H9 (cell line): Measurements from ENCODE around the gene GTF2H2. TPM values are rescaled to one million over a fixed set of nuclear protein-coding genes. Genes with fewer than 3 reads are reported as not detected.
A peak's percentile ranks its signal among the peaks of the same experiment; 100 is the strongest.
"Not testable (repeated sequence)": the region's sequence is repeated elsewhere in the genome, so short reads cannot be mapped to it uniquely, and the experiment has no call there.

Source experiments
- DNase-seq: peaks from one replicate; pipeline ENCODE4 v3.0.0-alpha.2; 2017
- H2AFZ ChIP-seq: one replicate; pipeline ENCODE4 v1.6.1; 2013; ENCODE audit warnings: mild to moderate bottlenecking, low read length, control low read depth, moderate library complexity
- H2AK5ac ChIP-seq: 2 replicates; pipeline ENCODE4 v1.6.1; 2013; ENCODE audit warnings: low read length, control low read depth, mixed read lengths; ENCODE audit not compliant: insufficient read length
- H2BK120ac ChIP-seq: one replicate; pipeline ENCODE4 v1.6.1; 2013; ENCODE audit warnings: low read depth, mild to moderate bottlenecking, low read length, control low read depth, inconsistent platforms; ENCODE audit not compliant: poor library complexity, severe bottlenecking
- H2BK12ac ChIP-seq: 2 replicates; pipeline ENCODE4 v1.6.1; 2013; ENCODE audit warnings: low read length, control low read depth, mixed read lengths, low read depth; ENCODE audit not compliant: insufficient read length
- H2BK15ac ChIP-seq: 2 replicates; pipeline ENCODE4 v1.6.1; 2013; ENCODE audit warnings: low read depth, low read length, control low read depth
- H2BK20ac ChIP-seq: one replicate; pipeline ENCODE4 v1.6.1; 2013; ENCODE audit warnings: low read depth, mild to moderate bottlenecking, low read length, control low read depth, inconsistent platforms; ENCODE audit not compliant: poor library complexity, severe bottlenecking
- H2BK5ac ChIP-seq: 2 replicates; pipeline ENCODE4 v1.6.1; 2013; ENCODE audit warnings: low read length, control low read depth, mixed read lengths; ENCODE audit not compliant: insufficient read length
- H3K14ac ChIP-seq: 2 replicates; pipeline ENCODE4 v1.6.1; 2013; ENCODE audit warnings: low read length, control low read depth; ENCODE audit not compliant: insufficient read depth
- H3K18ac ChIP-seq: 2 replicates; pipeline ENCODE4 v1.6.1; 2013; ENCODE audit warnings: low read depth, mild to moderate bottlenecking, mixed read lengths, low read length, control low read depth; ENCODE audit not compliant: insufficient read length
- H3K23ac ChIP-seq: 2 replicates; pipeline ENCODE4 v1.6.1; 2013; ENCODE audit warnings: low read length, control low read depth, mixed read lengths, low read depth; ENCODE audit not compliant: insufficient read length
- H3K23me2 ChIP-seq: 2 replicates; pipeline ENCODE4 v1.6.1; 2013; ENCODE audit warnings: low read depth, mild to moderate bottlenecking, mixed read lengths, low read length, control low read depth; ENCODE audit not compliant: insufficient read length, poor library complexity, severe bottlenecking
- H3K27ac ChIP-seq: 2 replicates; pipeline ENCODE4 v1.5.1; 2013; ENCODE audit warnings: low read length, control low read depth, mixed read lengths, low read depth; ENCODE audit not compliant: insufficient read length
- H3K27me3 ChIP-seq: 2 replicates; pipeline ENCODE4 v1.6.1; 2013; ENCODE audit warnings: low read length, control low read depth, inconsistent platforms; ENCODE audit not compliant: insufficient read depth
- H3K4ac ChIP-seq: 2 replicates; pipeline ENCODE4 v1.6.1; 2013; ENCODE audit warnings: low read depth, mild to moderate bottlenecking, control low read depth, inconsistent platforms, low read length, moderate library complexity
- H3K4me1 ChIP-seq: 2 replicates; pipeline ENCODE4 v1.6.1; 2013; ENCODE audit warnings: low read length, control low read depth, inconsistent platforms; ENCODE audit not compliant: insufficient read depth
- H3K4me2 ChIP-seq: 2 replicates; pipeline ENCODE4 v1.6.1; 2013; ENCODE audit warnings: low read length, control low read depth, mixed read lengths; ENCODE audit not compliant: insufficient read length, insufficient read depth
- H3K56ac ChIP-seq: 2 replicates; pipeline ENCODE4 v1.6.1; 2013; ENCODE audit warnings: low read depth, mild to moderate bottlenecking, mixed read lengths, low read length, control low read depth; ENCODE audit not compliant: insufficient read length
- H3K79me1 ChIP-seq: 2 replicates; pipeline ENCODE4 v1.6.1; 2013; ENCODE audit warnings: low read depth, mild to moderate bottlenecking, moderate library complexity, low read length, control low read depth, inconsistent platforms; ENCODE audit not compliant: insufficient read depth, poor library complexity, severe bottlenecking
- H3K79me2 ChIP-seq: 2 replicates; pipeline ENCODE4 v1.6.1; 2013; ENCODE audit warnings: low read length, control low read depth, inconsistent platforms; ENCODE audit not compliant: insufficient read depth
- H3K9ac ChIP-seq: 2 replicates; pipeline ENCODE4 v1.6.1; 2013; ENCODE audit warnings: low read length, control low read depth, mixed read lengths; ENCODE audit not compliant: insufficient read length; ENCODE audit errors: extremely low read depth
- H3K9me3 ChIP-seq: one replicate; pipeline ENCODE4 v1.6.1; 2013; ENCODE audit warnings: low read depth, low read length, inconsistent platforms; ENCODE audit not compliant: control insufficient read depth
- H3T11ph ChIP-seq: one replicate; pipeline ENCODE4 v1.6.1; 2013; ENCODE audit warnings: mild to moderate bottlenecking, low read length, control low read depth, inconsistent platforms
- H4K20me1 ChIP-seq: one replicate; pipeline ENCODE4 v1.6.1; 2013; ENCODE audit not compliant: control insufficient read depth, insufficient read length, insufficient read depth
- H4K5ac ChIP-seq: 2 replicates; pipeline ENCODE4 v1.6.1; 2013; ENCODE audit warnings: low read depth, mild to moderate bottlenecking, mixed read lengths, low read length, control low read depth; ENCODE audit not compliant: insufficient read length
- H4K8ac ChIP-seq: replicated peaks from 2 replicates; pipeline ENCODE4 v1.6.1; 2013; ENCODE audit warnings: low read length, control low read depth, mixed read lengths, low read depth; ENCODE audit not compliant: insufficient read length
- H4K91ac ChIP-seq: 2 replicates; pipeline ENCODE4 v1.6.1; 2013; ENCODE audit warnings: low read depth, mild to moderate bottlenecking, moderate library complexity, mixed read lengths, low read length, control low read depth; ENCODE audit not compliant: insufficient read length
- H3K27ac Mint-ChIP-seq, 3 experiments: 2 replicates in 2 of 3; 3 replicates in 1 of 3; pipeline ENCODE4 v1.8.0; 2020 to 2021; ENCODE audit warnings: mixed read lengths in 3 of 3, mild to moderate bottlenecking in 1 of 3, moderate library complexity in 1 of 3
- H3K27me3 Mint-ChIP-seq: 2 replicates; pipeline ENCODE4 v1.8.0; 2021; ENCODE audit warnings: low read depth, mild to moderate bottlenecking, moderate library complexity, mixed read lengths
- H3K36me3 Mint-ChIP-seq, 3 experiments: 2 replicates in 2 of 3; 3 replicates in 1 of 3; pipeline ENCODE4 v1.8.0; 2020 to 2021; ENCODE audit warnings: low read depth in 3 of 3, mixed read lengths in 3 of 3; ENCODE audit not compliant: insufficient read depth in 1 of 3
- H3K4me1 Mint-ChIP-seq, 2 experiments: 2 replicates each; pipeline ENCODE4 v1.8.0; 2020; ENCODE audit warnings: mixed read lengths in 2 of 2
- H3K4me3 Mint-ChIP-seq, 2 experiments: 2 replicates in 1 of 2; 3 replicates in 1 of 2; pipeline ENCODE4 v1.8.0; 2020 to 2021; ENCODE audit warnings: mild to moderate bottlenecking in 2 of 2, mixed read lengths in 2 of 2, moderate library complexity in 1 of 2
- H3K9me3 Mint-ChIP-seq, 2 experiments: 2 replicates in 1 of 2; 3 replicates in 1 of 2; pipeline ENCODE4 v1.8.0; 2020; ENCODE audit warnings: mild to moderate bottlenecking in 2 of 2, mixed read lengths in 2 of 2, moderate library complexity in 1 of 2
- WGBS: extraction: QIAGEN DNeasy Blood & Tissue Kit; methylation state at CpG from one replicate; pipeline ENCODE4 v1.1.7; 2013; ENCODE audit warnings: missing lambda C conversion rate, low lambda C conversion rate, mixed read lengths; ENCODE audit not compliant: insufficient read length; ENCODE audit errors: extremely low coverage; 5-methylcytosine and 5-hydroxymethylcytosine counted together
- total RNA-seq: library from RNA; stranded (reverse); gene quantifications from 2 replicates; pipeline ENCODE4 v1.2.1, GENCODE V29; 2021
- TF ChIP-seq, protein P1 (sequence below): fragments of 200-600 bp; sonication (generic); conservative IDR thresholded peaks from 3 replicates; pipeline ENCODE4 v1.8.0; 2021; ENCODE audit warnings: antibody characterized with exemption, mild to moderate bottlenecking

GTF2H2 gene
- total RNA-seq, 1 experiment from 2014 or later = 51.8 TPM

DNA sequence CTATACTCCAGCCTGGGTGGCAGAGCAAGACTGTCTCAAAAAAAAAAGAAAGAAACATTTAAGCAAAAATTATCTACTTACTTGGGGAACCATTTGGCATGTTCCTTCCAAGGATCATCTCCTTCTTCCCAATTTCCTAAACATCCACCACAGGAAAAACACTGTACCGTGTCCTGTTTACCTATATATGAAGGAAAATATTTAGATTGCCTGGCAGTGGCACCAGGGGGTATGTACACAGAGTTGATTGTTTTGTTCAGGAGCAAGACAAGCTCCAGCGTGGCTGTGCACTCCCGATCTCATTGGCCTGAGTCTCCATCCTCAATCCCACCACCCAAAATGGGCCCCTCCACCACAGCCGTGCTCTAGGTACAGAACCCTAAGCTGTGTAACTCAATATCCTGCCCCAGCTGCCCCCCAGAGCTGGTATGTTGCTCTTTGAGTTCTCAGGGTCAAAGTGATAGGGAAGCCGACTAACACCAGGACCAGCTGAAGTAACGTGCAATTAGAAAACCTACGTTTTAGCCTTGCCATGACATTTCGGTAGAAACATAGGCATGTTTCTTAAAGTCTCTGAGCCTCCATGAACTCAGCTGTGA is 56.2 kb downstream of the GTF2H2 start:
- no CpG with 5 or more reads among the region's 8 CpGs for WGBS

DNA sequence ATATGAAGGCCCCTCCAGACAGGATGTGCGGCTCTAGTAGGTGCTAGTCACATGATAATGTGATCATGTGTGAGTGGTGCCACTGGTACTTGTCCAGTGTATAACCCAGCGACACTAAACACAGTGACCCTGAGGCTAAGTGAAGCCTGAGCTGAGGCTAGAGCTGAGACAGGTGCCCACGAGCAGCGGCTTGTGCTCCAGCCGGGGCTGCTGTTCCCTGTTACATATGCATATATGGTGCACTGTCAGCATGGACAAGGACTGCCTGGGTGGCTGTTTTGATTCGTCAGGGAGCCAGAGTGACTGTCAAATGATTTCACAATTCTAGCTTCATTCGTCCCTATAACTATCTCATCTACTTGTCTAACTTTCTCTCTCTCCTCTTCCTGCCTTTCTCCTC is 60.5 kb downstream of the GTF2H2 start:
- H3K36me3 Mint-ChIP-seq, H3K27ac ChIP-seq, H4K91ac ChIP-seq, H2BK120ac ChIP-seq, H3K79me2 ChIP-seq, H3K79me1 ChIP-seq, H2BK5ac ChIP-seq, H3K9ac ChIP-seq, H3K4me1 ChIP-seq, H3K4me2 ChIP-seq, H3K4me3 Mint-ChIP-seq, H3K27ac Mint-ChIP-seq, H3K18ac ChIP-seq, H2BK12ac ChIP-seq, H3K4me1 Mint-ChIP-seq, H3K56ac ChIP-seq, H3K9me3 ChIP-seq, H3K27me3 Mint-ChIP-seq, H2AK5ac ChIP-seq, H3T11ph ChIP-seq, H4K20me1 ChIP-seq, H4K5ac ChIP-seq, H3K4ac ChIP-seq, H2BK15ac ChIP-seq, H4K8ac ChIP-seq, H3K27me3 ChIP-seq, H2AFZ ChIP-seq, H3K9me3 Mint-ChIP-seq, H3K23ac ChIP-seq, H2BK20ac ChIP-seq, H3K14ac ChIP-seq, DNase-seq, H3K23me2 ChIP-seq: not testable (repeated sequence)
- no CpG with 5 or more reads among the region's 7 CpGs for WGBS

More for the DNA sequence above, 56.2 kb downstream of the GTF2H2 start:
- no peak overlapping the region for H2BK120ac ChIP-seq
- no peak overlapping the region for H3K18ac ChIP-seq
- H3K56ac ChIP-seq = no peak overlapping the region
- no peak overlapping the region for H3T11ph ChIP-seq
- H3K4me2 ChIP-seq = no peak overlapping the region
- no peak overlapping the region; a peak in 1 of 5 replicates for H3K4me3 Mint-ChIP-seq
- no peak overlapping the region for H2BK5ac ChIP-seq
- H2BK15ac ChIP-seq = no peak overlapping the region
- no peaks in the 10 kb centered on the region for H3K23me2 ChIP-seq
- TF ChIP-seq, protein P1, sequence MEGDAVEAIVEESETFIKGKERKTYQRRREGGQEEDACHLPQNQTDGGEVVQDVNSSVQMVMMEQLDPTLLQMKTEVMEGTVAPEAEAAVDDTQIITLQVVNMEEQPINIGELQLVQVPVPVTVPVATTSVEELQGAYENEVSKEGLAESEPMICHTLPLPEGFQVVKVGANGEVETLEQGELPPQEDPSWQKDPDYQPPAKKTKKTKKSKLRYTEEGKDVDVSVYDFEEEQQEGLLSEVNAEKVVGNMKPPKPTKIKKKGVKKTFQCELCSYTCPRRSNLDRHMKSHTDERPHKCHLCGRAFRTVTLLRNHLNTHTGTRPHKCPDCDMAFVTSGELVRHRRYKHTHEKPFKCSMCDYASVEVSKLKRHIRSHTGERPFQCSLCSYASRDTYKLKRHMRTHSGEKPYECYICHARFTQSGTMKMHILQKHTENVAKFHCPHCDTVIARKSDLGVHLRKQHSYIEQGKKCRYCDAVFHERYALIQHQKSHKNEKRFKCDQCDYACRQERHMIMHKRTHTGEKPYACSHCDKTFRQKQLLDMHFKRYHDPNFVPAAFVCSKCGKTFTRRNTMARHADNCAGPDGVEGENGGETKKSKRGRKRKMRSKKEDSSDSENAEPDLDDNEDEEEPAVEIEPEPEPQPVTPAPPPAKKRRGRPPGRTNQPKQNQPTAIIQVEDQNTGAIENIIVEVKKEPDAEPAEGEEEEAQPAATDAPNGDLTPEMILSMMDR = no peak
- H3K27ac ChIP-seq = no peak overlapping the region
- H4K91ac ChIP-seq = no peak overlapping the region
- H3K14ac ChIP-seq = no peak overlapping the region
- no peak overlapping the region for H3K23ac ChIP-seq
- DNase-seq = no peak
- no peaks in the 10 kb centered on the region for H3K79me1 ChIP-seq
- no peak overlapping the region for H2BK20ac ChIP-seq
- no peaks in the 10 kb centered on the region for H4K20me1 ChIP-seq
- H3K4ac ChIP-seq = no peak overlapping the region
- H2AFZ ChIP-seq = no peak overlapping the region
- H3K79me2 ChIP-seq = no peaks in the 10 kb centered on the region
- H2AK5ac ChIP-seq = no peak overlapping the region
- H3K9me3 Mint-ChIP-seq = no peaks in the 10 kb centered on the region
- 0 out of 7 replicates have a peak overlapping the region, but pooled peaks of 1 of the 3 experiments have one; percentile 65 for H3K27ac Mint-ChIP-seq
- H3K9ac ChIP-seq = no peak overlapping the region
- H3K9me3 ChIP-seq = no peaks in the 10 kb centered on the region
- no peaks in the 10 kb centered on the region for H3K36me3 Mint-ChIP-seq
- no peak overlapping the region for H4K5ac ChIP-seq
- no peaks in the 10 kb centered on the region; the same call in 1 of the 2 replicates for H3K27me3 Mint-ChIP-seq
- H2BK12ac ChIP-seq = no peak overlapping the region
- H4K8ac ChIP-seq = no peak overlapping the region
- H3K27me3 ChIP-seq = no peaks in the 10 kb centered on the region
- H3K4me1 ChIP-seq = no peaks in the 10 kb centered on the region; the same call in 1 of the 2 replicates
- H3K4me1 Mint-ChIP-seq = peaks cover 0 to 3% of the 10 kb centered on the region in 2 experiments; a peak in 2 of 4 replicates
